Endothelial cell (in vitro differentiated cells): ENCODE data around the gene ADCY7. TPM values are rescaled to one million over a fixed set of nuclear protein-coding genes. Genes with fewer than 3 reads are reported as not detected.

Experiments used
- DNase-seq: peaks from one replicate; pipeline ENCODE4 v3.0.0; 2021; ENCODE audit warnings: low spot score
- H3K27ac Mint-ChIP-seq: one replicate; pipeline ENCODE4 v1.8.0; 2021; ENCODE audit warnings: mixed read lengths, inconsistent platforms; ENCODE audit not compliant: unreplicated experiment
- H3K27me3 Mint-ChIP-seq: one replicate; pipeline ENCODE4 v1.8.0; 2021; ENCODE audit warnings: mild to moderate bottlenecking, moderate library complexity, mixed read lengths, inconsistent platforms; ENCODE audit not compliant: unreplicated experiment
- H3K36me3 Mint-ChIP-seq: one replicate; pipeline ENCODE4 v1.8.0; 2021; ENCODE audit warnings: mild to moderate bottlenecking, low read depth, mixed read lengths, inconsistent platforms; ENCODE audit not compliant: unreplicated experiment
- H3K4me1 Mint-ChIP-seq: one replicate; pipeline ENCODE4 v1.8.0; 2021; ENCODE audit warnings: mild to moderate bottlenecking, mixed read lengths, inconsistent platforms; ENCODE audit not compliant: unreplicated experiment
- H3K4me3 Mint-ChIP-seq: one replicate; pipeline ENCODE4 v1.8.0; 2021; ENCODE audit warnings: mild to moderate bottlenecking, mixed read lengths, inconsistent platforms; ENCODE audit not compliant: unreplicated experiment
- H3K9me3 Mint-ChIP-seq: one replicate; pipeline ENCODE4 v1.8.0; 2021; ENCODE audit warnings: mixed read lengths, inconsistent platforms; ENCODE audit not compliant: unreplicated experiment
- CTCF ChIP-seq: fragments of 200-600 bp; sonication (generic); IDR thresholded peaks from one replicate; pipeline ENCODE4 v1.5.0; 2021; ENCODE audit warnings: antibody characterized with exemption; ENCODE audit not compliant: unreplicated experiment
- total RNA-seq: library from RNA; stranded (reverse); fragmentation: NEBNext Ultra II Directional; extraction: Animal tissue kit (Norgen Biotek cat#: 25700); gene quantifications from one replicate; pipeline ENCODE4 v1.2.1, GENCODE V29; 2021; ENCODE audit not compliant: unreplicated experiment

ADCY7 gene
- total RNA-seq, 1 donor from 2014 or later: 3.2 TPM

DNA sequence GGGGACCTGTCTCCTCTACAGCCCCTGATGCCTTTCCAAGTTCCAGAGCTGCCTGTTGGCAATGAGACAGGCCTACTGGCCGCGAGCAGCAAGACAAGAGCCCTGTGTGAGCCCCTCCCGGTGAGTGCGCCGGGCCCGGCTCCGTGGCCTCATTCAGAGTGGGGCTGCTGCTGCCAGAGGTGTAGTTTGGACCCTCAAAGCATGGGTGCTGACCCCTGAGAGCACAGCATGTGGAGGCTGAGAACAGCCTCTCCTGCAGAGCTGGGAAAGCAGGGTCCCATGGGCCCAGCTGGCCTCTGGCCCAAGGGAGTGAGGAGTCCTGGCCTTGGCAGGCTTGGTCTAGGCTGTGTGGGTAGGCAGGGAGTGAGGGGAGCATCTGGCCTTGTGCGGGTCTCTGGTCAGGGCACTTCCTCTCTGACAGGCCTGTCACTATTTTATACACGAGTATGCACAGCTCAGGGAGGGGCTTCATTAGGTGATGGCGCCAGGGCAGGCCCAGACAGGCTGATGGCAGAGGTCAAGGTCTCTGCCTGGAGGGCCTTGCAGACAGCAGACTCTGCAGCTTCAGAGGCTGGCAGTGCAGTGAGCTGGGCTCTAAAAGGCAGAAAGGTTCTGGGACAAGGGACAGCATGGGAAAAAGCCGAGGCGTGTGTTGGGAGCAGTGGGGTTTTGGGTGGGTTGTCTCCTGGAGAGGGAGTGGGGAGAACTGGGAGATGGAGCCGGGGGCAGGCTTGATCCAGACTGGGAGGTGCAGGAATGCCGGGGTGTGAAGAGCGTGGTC lies 43.4 kb downstream of the ADCY7 start:
- Mint-ChIP-seq H3K27ac (no peak overlapping the region), H3K4me1 (peaks cover 12% of the 10 kb centered on the region)

GRCh38 chr16:50310308-50311133 lies 44.2 kb downstream of the ADCY7 start:
- Mint-ChIP-seq H3K9me3 (no peaks in the 10 kb centered on the region), H3K36me3 (peaks cover 18% of the 10 kb centered on the region), H3K4me1 (peaks cover 12% of the 10 kb centered on the region), H3K4me3 (peak overlapping the region; percentile 57), H3K27me3 (peaks cover 12% of the 10 kb centered on the region), H3K27ac (no peak overlapping the region)
- no peak for TF ChIP-seq CTCF
- no peak for DNase-seq

More for the DNA sequence above, 43.4 kb downstream of the ADCY7 start:
- Mint-ChIP-seq H3K36me3 (peaks cover 13% of the 10 kb centered on the region), H3K4me3 (no peak overlapping the region), H3K9me3 (no peaks in the 10 kb centered on the region), H3K27me3 (peaks cover 10% of the 10 kb centered on the region)
- no peak for DNase-seq
- no peak for TF ChIP-seq CTCF

- peaks cover 22% of the 10 kb centered on the region for H3K36me3 Mint-ChIP-seq
- DNase-seq: no peak
Observed at GRCh38 chr16:50311134-50311528, 44.8 kb downstream of the ADCY7 start.

DNA sequence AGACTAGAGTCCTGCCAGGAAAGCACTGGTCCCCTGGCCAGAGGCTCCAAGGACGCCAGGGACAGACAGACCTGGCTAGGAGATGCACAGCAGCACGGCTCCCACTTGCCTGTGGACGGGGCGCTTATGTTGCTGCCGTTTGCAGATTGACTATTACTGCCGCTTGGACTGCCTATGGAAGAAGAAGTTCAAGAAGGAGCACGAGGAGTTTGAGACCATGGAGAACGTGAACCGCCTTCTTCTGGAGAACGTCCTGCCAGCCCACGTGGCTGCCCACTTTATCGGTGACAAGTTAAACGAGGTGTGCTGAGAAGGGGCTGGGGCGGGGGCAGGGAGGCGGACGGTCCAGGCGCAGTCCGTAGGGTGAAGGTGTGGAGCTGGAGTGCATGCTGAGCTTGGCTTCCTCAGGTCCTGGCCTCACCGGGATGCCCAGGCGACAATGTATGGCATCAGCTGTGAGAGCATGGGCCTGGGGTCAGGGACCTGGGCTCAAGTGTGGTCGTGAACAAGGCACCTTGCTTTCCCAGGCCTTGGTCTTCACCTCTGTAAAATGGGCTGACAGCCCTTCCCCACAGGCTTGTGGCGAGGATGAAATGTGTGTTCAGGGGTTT lies 45.6 kb downstream of the ADCY7 start:
- no peak for TF ChIP-seq CTCF
- Mint-ChIP-seq H3K27me3 (peaks cover 12% of the 10 kb centered on the region), H3K9me3 (no peaks in the 10 kb centered on the region), H3K36me3 (peaks cover 31% of the 10 kb centered on the region), H3K4me3 (no peak overlapping the region), H3K4me1 (peaks cover 9% of the 10 kb centered on the region), H3K27ac (no peak overlapping the region)
- DNase-seq: no peak

More at GRCh38 chr16:50311134-50311528, 44.8 kb downstream of the ADCY7 start:
- no peak overlapping the region for H3K27ac Mint-ChIP-seq
- TF ChIP-seq CTCF: no peak
- H3K9me3 Mint-ChIP-seq: no peaks in the 10 kb centered on the region
- peaks cover 12% of the 10 kb centered on the region for H3K4me1 Mint-ChIP-seq
- H3K4me3 Mint-ChIP-seq: no peak overlapping the region
- H3K27me3 Mint-ChIP-seq: peaks cover 12% of the 10 kb centered on the region
